ENCODE measurements around the gene PSMG2.

GRCh38 chr18:12741351-12741750, 38.5 kb downstream of the PSMG2 start:
- TF ChIP-seq CTCF (IDR thresholded peaks at IDR 0.05; ENCODE audit: borderline replicate concordance, extremely low read depth, low read length, poor library complexity, severe bottlenecking): no peak
- TF ChIP-seq EZH2 (IDR thresholded peaks at IDR 0.05; ENCODE audit: borderline replicate concordance, low read depth, low read length, severe bottlenecking): no peak

Data from DND-41 (cell line).